ENCODE measurements around the gene SLC36A4.
"Not testable (repeated sequence)": the region's sequence is repeated elsewhere in the genome, so short reads cannot be mapped to it uniquely, and the experiment has no call there.

SLC36A4 gene

GRCh38 chr11:93197380-93198214 lies at the start of gene SLC36A4:
SLC36A4 (minus strand) TSS chr11:93197991; CDS start chr11:93197832, 159 bp downstream.
- DNase-seq = peak; percentile 84

- DNase-seq = not testable (repeated sequence)
Observed at GRCh38 chr11:93246790-93247189, 49.0 kb upstream of the SLC36A4 start.

GRCh38 chr11:93244018-93244417 lies 46.2 kb upstream of the SLC36A4 start:
- no peak for DNase-seq

- DNase-seq = no peak
Observed at GRCh38 chr11:93239966-93240365, 42.2 kb upstream of the SLC36A4 start.

- no peak for DNase-seq
Observed at GRCh38 chr11:93238956-93239355, 41.2 kb upstream of the SLC36A4 start.

- DNase-seq = no peak
Observed at GRCh38 chr11:93236741-93237675, 39.2 kb upstream of the SLC36A4 start.

GRCh38 chr11:93234602-93235207 lies 36.9 kb upstream of the SLC36A4 start:
- DNase-seq = peak; percentile 63

- no peak for DNase-seq
Observed at GRCh38 chr11:93229876-93230275, 32.1 kb upstream of the SLC36A4 start.

- no peak for DNase-seq
Observed at GRCh38 chr11:93225662-93226061, 27.9 kb upstream of the SLC36A4 start.

- DNase-seq = no peak
Observed at GRCh38 chr11:93221539-93221938, 23.7 kb upstream of the SLC36A4 start.

GRCh38 chr11:93220078-93220477 lies 22.3 kb upstream of the SLC36A4 start:
- no peak for DNase-seq

GRCh38 chr11:93219440-93219839 lies 21.6 kb upstream of the SLC36A4 start:
- no peak for DNase-seq

- no peak for DNase-seq
Observed at GRCh38 chr11:93216511-93217101, 18.8 kb upstream of the SLC36A4 start.

- no peak for DNase-seq
Observed at GRCh38 chr11:93213622-93214021, 15.8 kb upstream of the SLC36A4 start.

- no peak for DNase-seq
Observed at GRCh38 chr11:93212094-93212493, 14.3 kb upstream of the SLC36A4 start.

- no peak for DNase-seq
Observed at GRCh38 chr11:93209466-93209865, 11.7 kb upstream of the SLC36A4 start.

- no peak for DNase-seq
Observed at GRCh38 chr11:93208663-93209270, 11.0 kb upstream of the SLC36A4 start.

- no peak for DNase-seq
Observed at GRCh38 chr11:93199616-93200015, 1.8 kb upstream of the SLC36A4 start.

- DNase-seq = no peak
Observed at GRCh38 chr11:93198215-93198845, 539 bp upstream of the SLC36A4 start.

GRCh38 chr11:93196816-93197379 lies 893 bp downstream of the SLC36A4 start:
- DNase-seq = no peak

- no peak for DNase-seq
Observed at GRCh38 chr11:93194673-93195291, 3.0 kb downstream of the SLC36A4 start.
